ENCODE results near the gene SNX14.

The SNX14 gene

GRCh38 chr6:85506441-85507093 is 87.1 kb downstream of the SNX14 start:
- in situ Hi-C loops (cut with HindIII; ENCODE audit: low sequenced_read_pairs), result no loop called here

DNA sequence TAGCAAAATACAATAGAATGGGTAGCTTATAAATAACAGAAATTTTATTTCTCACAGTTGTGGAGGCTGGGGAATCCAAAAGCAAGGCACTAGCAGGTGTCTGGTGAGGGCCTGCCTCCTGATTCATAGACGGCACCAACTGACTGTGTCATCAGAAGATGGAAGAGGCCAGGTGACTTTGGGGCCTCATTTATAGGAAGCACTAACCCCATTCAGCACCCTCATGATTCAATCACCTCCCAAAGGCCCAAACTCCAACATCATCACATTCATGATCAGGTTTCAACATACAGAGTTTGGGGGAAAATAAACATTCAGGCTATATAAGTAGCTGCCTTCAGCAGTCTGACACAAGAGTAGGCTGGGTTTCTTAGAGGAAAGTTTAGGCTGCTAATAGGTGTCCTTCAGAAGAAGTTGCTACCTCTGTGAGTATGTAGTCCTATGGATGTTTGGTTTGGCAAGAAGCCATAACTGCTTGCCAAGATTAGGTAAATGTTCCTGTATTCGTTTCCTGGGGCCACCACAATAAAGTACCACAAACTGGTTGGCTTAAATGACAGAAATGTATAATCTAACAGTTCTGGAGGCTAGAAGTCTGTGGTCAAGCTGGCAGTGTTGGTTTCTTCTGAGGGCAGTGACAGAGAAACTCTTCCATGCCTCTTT is 94.9 kb downstream of the SNX14 start:
- in situ Hi-C loops (cut with HindIII; ENCODE audit: low sequenced_read_pairs), result no loop called here

DNA sequence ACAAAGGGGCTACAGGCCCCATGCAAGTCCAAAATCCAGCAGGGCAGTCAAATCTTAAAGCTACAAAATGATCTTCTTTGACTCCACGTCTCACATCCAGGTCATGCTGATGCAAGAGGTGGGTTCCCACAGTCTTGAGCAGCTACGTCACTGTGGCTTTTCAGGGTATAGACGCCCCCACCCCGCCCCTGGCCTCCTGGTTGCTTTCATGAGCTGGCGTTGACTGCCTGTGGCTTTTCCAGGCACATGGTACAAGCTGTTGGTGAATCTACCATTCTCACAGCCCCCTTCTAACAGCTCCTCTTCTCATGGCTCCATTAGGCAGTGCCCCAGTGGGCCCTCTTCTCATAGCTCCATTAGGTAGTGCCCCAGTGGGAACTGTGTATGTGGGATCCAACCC is 96.8 kb downstream of the SNX14 start:
- in situ Hi-C loops (cut with HindIII; ENCODE audit: low sequenced_read_pairs), result no loop called here

DNA sequence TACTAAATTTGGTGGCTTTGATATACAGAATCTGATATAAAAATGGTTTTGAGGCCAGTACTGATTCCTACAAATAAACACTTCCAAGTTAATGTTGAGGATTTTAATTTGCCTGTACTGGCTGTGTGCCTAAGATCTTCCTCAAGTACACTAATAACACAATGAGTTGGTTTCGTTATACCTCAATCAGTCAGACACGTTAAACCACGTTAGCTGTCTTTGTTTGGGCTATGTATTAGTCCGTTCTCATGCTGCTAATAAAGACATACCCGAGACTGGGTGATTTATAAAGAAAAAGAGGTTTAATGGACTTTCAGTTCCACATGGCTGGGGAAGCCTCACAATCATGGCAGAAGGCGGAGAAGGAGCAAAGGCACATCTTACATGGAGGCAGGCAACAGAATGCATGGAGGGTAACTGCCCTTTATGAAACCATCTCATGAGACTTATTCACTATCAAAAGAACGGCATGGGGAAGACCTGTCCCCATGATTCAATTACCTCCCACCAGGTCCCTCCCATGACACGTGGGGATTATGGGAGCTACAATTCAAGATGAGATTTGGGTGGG is 97.6 kb downstream of the SNX14 start:
- in situ Hi-C loops (cut with HindIII; ENCODE audit: low sequenced_read_pairs), result no loop called here

DNA sequence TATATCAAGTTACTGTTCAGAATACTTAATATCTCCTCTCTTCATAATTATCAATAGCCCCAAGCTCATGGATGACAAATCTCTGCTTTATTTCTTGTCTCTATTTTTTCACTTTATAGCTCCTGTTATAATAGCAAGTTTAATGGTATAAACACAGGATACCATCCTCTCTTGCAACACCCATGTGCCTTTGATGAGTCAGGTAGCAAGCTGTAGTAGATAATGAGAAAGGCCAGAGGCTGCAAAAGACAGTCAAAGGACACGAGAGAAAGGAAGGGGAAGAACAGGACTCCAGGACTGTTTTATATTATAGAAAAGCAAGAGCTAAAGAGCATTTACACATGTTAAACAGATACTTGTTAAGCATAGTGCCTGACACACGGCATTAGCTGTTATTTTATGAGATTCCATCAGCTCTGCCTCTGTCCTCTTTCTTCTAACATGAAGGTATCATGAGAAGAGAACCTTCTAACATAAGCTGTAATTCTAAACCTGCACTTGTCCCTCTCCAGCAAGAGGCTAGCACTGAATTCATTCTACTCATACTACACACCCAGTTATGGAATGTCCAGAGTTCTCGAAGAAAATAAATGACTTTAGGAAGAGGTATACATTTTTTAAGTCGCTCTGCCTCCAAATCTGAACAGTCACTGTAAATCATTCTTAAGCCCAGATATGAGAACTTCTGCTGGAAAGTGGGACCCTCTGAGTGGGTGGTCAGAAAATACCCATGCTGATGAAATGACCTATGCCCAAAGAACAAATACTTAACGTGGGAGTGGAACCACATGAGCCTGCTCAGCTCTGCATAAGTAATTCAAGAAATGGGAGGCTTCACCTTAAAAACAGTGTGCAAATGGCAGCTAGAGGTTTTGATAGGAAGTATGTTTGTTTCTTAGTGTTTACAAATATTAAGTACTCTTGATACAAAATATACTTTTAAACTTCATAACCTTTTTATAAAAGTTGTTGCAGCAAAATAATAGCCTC is 98.8 kb downstream of the SNX14 start:
- in situ Hi-C loops (cut with HindIII; ENCODE audit: low sequenced_read_pairs), result loop anchor here (5.0 kb wide), 1 partner anchor 102 kb away; no protein-coding TSS in a partner anchor

GRCh38 chr6:85493389-85493788 is 100.3 kb downstream of the SNX14 start:
- in situ Hi-C loops (cut with HindIII; ENCODE audit: low sequenced_read_pairs), result loop anchor here (5.0 kb wide), 1 partner anchor 104 kb away; no protein-coding TSS in a partner anchor

DNA sequence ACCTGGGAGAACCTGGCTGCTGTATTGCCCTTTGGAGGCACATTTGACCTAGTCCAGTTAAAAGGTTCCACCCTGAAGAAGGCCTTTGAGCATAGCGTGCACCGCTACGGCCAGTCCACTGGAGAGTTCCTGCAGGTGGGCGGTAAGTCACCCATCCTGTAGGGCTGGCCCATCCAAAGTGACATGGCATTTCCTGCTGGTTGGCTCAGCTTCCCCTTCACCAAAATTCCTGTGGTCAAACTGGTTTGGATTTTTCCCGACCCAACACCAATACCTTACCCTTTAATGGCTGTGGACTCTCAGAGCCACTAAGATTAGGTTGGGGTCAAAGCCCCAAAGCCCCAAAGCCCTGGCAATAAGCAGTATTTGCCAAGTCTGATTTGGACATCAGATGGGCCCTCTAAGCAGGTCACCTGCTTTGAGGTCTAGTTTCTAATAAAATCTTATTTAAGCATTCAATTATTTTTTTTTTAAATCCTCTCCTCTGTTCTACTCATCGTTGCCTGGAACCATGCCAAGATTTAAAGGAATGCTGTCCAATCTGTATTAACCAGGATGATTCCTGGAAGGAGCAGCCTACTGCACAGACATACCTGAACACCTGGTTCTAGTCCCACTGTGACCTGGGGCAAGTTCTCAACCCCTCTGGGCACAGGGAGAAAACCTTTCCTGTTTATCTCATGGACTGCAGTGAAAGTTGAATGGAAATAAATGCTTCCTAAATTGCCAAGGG is 103.0 kb downstream of the SNX14 start:
- in situ Hi-C loops (cut with HindIII; ENCODE audit: low sequenced_read_pairs), result loop anchor here (5.0 kb wide), 1 partner anchor 107 kb away; no protein-coding TSS in a partner anchor

- in situ Hi-C loops (cut with HindIII; ENCODE audit: low sequenced_read_pairs), result no loop called here
Observed at GRCh38 chr6:85484948-85485347, 108.7 kb downstream of the SNX14 start.

DNA sequence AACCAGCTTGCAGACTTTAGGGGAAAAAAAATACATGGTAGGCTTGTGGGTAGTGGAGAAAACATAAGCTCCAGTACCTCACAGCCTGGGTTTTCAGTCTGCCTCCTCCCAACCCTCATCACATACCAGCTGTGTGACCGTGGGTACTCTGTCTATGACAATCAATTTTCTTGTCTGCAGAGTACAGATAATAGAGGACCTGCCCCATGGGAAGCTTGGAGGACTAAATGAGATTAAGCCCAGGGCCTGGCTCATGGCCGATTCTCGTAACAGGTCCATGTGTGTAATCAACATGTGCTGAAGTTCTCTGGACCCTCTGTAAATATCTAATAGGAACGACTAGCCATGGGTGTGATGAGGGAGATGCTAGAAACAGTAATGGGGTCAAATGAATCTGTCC is 109.8 kb downstream of the SNX14 start:
- in situ Hi-C loops (cut with HindIII; ENCODE audit: low sequenced_read_pairs), result no loop called here

- in situ Hi-C loops (cut with HindIII; ENCODE audit: low sequenced_read_pairs), result no loop called here
Observed at GRCh38 chr6:85482905-85483700, 110.6 kb downstream of the SNX14 start.

DNA sequence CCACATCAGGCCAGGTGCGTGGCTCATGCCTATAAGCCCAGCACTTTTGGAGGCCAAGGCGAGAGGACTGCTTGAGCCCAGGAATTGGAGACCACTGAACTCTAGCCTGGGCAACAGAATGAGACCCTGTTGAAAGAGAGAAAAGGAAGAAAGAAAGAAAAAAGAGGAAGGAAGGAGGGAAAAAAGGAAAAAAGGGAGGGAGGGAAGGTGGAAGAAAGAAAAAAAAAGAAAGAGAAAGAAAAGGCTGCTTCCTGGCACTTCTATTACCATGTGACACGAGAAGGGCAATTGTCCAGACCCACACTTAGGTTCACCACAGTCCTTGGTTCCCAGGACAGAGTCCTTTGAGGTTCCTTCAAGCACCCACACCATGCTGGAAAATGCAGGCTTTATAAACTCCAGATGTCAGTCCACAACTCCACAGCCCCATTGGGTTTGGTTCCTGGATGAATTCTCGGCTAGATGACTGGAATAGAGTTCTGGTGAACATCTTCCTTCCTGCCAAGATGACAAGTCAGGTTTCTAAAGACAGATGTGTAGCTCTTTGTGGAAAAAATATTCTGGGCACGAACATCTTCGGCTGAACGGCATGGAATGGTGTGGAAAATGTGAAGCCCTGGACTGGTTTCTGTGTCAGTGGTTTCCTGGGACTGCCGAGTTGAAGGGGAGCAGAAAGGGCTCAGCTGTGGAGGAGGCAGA is 111.3 kb downstream of the SNX14 start:
- in situ Hi-C loops (cut with HindIII; ENCODE audit: low sequenced_read_pairs), result no loop called here

DNA sequence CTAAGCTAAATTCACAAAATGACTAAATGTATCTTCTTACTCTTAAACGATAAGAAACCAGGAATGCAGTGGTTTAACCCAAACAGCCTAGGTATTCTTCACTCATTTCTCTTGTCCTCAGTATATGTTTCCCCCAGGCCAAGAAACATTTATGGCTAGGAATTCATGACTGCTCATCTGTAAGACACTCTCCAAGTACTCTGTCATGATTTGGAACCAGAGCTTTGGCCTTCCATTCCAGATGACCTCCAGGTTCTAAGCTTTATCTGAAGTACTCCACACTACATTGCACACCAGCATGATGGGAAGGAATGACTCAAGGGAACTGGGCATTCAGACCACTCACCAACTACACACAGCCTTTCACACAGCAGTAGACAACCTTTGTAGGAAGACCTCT is 114.5 kb downstream of the SNX14 start:
- in situ Hi-C loops (cut with HindIII; ENCODE audit: low sequenced_read_pairs), result loop anchor here (5.0 kb wide), 1 partner anchor 127 kb away; no protein-coding TSS in a partner anchor

- in situ Hi-C loops (cut with HindIII; ENCODE audit: low sequenced_read_pairs), result loop anchor here (5.0 kb wide), 1 partner anchor 124 kb away; no protein-coding TSS in a partner anchor
Observed at GRCh38 chr6:85476532-85476931, 117.1 kb downstream of the SNX14 start.

- in situ Hi-C loops (cut with HindIII; ENCODE audit: low sequenced_read_pairs), result no loop called here
Observed at GRCh38 chr6:85473748-85474147, 119.9 kb downstream of the SNX14 start.

DNA sequence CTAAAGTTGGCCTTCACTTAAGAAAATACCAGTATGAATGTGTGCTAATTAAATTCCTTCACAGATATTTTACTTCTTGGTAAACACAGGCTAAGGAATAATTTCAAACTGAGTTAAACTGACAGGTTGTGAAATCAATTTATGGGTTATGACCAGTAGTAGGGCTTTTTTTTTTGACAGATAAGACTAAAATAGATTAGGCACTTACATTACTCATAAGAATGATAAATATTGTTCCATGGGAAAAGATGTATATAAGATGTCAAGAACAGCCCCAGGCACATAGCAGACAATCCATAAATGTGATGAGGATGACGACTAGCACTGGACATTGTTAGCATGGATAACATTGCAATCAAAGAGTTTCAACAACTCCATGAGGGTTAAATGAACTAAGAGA is 120.9 kb downstream of the SNX14 start:
- in situ Hi-C loops (cut with HindIII; ENCODE audit: low sequenced_read_pairs), result no loop called here

- in situ Hi-C loops (cut with HindIII; ENCODE audit: low sequenced_read_pairs), result no loop called here
Observed at GRCh38 chr6:85470023-85470410, 123.6 kb downstream of the SNX14 start.

DNA sequence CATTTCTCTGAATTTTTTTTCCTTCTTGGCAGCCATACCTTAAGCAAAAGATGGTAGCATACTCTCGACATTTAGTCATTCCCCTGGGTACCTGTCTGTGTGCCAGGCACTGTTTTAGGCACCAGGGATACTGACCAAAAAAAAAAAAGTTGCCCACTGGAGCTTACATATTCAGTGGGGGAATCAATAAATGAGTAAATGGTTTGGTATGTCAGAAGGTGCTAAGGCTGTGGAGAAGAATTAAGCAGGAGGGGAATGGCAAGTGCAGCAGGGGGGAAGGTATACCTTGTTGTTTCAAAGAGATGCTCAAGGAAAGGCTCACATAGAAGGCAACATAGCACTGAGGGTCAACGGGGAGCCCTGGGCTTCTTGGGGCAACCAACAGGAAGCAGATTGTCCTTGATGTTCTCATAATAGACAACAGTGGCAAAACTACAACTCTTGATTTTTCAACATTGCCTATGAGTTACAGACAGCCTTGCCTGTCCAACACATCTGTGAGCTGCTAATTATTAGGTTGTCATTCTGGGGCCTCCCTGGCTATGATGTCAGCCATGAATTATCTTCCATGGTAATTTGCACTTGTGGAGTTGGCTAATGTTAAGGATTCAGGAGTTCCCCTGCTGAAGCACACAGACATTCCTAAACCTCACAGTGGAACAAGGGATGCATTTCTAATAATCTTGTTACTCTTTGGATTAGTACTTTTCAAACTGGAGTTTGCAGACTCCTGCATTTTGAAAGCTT is 124.2 kb downstream of the SNX14 start:
- in situ Hi-C loops (cut with HindIII; ENCODE audit: low sequenced_read_pairs), result loop anchor here (10.0 kb wide), 1 partner anchor 205 kb away; no protein-coding TSS in a partner anchor

DNA sequence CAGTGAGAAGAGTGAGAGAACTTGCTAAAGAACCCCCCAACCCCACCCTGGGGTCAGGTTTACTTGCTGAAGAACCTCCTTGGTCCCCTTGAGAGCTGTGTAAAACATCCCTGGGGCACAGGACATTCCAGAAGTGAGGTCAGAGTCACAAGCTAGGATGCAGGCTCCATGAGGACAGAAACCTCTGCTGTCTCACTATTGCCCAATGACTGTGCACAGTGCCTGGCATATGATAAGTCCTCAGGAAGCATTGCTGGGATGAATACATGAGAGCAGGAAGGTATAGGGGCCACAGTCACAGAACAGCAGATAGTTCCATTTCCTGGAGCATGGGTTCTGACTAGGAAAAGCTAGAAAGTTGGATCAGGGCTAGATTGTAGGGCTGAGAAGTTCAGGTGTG is 125.3 kb downstream of the SNX14 start:
- in situ Hi-C loops (cut with HindIII; ENCODE audit: low sequenced_read_pairs), result loop anchor here (10.0 kb wide), 1 partner anchor 206 kb away; no protein-coding TSS in a partner anchor

All from endothelial cell of hepatic sinusoid (primary cell).